Measurements from ENCODE around the gene HDGF.

HDGF gene

DNA sequence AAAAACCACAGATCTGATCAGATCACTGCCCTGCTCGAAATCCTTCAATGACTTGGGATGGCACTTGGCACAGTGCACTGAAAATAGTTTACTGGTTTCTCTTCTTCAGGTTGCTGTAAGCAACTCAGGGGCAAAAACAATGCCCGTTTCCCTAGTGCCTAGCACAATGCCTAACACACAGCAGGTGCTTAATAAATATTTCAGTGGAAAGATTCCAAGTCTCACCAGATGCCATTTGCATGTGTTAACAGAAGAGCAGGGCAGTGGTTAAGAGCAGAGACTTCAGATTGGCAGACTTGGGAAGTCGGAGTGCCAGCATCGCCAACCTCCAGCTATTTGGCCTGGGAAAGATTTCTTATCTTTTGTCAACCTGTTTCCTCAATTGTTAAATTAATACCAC lies 34.1 kb downstream of the HDGF start:
- DNase-seq = no peak

DNA sequence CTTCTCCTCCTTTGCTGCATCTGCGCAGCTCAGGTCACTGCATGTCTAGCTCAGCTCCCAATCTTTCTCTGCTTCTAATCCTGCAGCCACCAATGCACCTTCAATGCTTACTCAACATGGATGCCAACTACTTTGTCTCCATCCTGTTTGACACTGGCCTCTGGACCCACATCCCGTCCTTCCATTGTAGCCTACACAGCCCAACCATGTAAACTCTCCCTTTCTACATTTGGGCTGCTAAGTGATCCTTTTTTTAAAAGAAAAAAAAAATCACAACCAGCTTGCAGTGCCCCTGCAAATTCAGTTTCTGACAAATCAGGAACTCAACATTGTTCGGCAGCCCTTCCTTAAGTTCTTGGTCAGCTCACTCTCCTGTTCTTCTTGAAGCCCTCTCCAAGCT lies 36.6 kb downstream of the HDGF start:
- no peak for DNase-seq

DNA sequence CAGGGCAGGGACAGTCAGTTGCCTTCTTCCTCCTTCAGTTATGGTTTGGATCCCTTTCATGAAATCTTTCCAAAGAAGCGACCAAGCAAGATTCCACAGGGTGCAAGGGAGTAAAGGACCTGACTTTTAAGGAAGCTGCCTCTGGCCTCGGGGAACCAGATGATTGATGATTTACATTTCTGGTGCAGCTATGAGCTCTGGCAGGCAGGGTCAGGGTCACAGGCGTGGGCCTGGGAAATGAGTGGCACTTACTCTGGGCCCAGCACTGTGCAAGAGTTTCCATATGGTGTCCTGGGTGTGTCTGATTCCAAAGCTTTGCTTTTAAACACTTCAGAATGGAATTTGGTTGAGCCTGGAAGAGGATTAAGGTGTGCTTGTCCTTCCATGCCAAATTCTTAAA lies 38.8 kb downstream of the HDGF start:
- no peak for DNase-seq

DNA sequence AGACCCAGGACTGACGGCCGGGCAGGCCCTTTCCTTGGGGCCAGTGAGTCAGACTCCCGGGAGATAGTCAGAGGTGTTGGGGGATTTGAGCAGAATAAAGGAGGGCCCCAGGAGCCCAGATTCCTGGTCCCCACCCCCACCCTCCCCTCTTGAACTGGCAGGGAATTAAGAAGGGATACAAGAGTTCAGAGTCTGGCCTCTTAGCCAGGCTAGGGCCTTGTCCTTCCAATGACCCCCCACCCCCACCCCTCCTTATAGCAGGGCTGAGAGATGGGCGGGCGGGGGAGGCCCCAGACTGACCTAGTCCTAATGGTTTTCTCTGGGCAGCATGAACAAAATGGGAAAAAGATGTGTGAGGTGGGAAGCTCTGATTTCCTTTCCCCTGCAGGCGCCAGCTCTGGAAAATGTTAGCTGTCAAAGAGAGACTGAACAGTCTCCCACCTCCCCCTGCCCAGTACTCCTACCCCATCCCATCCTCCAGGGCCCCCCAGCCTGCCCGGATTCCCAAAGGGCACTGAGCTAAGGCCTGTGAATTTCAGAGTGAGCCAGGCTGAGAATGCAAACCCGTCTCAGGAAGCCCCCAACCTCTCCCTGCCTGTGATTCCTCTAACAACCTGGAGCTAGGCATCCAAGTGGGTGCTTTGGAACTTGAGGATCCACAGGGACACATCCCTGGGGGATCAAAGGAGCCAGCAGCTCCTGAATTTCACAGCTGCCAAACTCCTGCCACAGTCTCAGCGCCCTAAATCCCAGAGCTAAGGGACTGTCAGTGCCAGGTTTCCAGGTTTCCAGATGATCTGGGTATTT lies 40.3 kb downstream of the HDGF start:
- no peak for DNase-seq

DNA sequence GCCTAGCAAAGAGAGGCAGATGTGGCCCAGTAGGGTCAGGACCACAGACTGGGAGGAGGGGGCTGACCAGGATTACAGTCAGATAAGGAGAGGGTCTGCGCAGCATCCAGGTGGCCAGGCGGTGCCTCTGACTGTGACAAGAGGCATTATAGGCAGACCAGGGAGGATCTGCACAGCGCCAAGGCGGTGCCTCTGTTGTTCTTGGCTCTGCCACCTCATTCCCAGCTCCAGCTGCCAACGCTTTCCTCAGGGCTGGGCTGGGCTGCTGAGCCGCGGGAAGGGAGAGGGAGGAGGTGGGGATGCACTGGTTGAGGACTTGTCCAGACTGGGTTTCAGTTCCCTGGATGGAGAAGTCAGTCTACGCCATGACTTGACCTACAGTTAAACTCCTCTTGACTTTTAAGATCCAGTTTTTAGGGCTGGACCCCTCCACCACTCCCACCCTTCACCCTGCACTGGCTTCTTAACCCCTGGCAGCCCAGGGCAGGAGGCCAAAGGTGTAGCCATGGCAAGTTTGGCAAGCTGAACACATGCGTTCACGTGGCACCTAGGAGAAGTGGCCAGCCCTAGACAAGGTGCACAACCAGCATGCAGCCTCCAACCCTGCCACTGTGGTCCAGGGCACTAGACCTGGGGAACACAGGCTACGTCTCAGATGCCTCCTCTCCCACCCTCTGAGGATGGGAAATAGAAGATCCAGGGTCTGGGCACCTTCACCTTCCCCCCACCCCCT lies 41.6 kb downstream of the HDGF start:
- DNase-seq = no peak

DNA sequence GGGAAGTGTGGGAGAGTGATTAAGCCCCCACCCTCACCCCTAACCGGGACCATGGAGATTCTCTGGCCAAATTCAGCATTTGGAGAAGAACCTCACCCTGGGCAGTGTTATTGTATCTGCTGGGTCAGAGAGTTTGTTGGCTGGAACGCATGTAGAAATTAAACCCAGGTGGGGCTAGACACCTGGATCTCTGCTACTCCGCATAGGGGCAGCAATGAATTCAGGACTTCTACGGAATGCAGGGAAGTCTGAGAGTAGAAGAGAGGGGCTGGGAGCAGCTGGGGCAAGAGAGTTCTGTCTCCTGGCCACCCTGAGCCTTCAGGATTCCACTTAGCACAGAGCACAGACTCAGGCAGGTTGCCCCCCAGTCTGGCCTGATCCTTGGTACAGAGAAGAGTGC lies 42.4 kb downstream of the HDGF start:
- no peak for DNase-seq

DNA sequence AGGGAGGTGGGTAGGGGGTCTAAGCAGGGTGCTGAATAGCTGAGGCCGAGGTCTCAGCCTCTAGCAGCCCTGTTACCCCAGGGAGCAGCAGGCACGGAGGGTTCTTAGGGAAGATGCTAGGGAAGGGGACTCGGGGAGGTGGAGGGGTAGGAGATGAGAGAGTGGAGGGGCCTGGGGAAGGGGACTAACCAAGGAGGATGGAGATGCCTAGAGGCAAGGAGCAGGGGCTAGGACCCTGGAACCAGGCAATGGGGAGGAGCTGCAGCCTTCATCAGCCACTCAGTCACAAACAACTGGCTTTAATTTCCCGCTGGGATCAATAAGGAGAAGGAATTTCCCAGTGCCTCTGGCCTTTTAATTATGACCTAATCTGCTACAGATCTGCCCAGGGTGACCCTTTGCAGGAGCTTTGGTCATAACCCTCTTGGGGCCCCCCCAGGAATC lies 43.2 kb downstream of the HDGF start:
- DNase-seq = no peak

DNA sequence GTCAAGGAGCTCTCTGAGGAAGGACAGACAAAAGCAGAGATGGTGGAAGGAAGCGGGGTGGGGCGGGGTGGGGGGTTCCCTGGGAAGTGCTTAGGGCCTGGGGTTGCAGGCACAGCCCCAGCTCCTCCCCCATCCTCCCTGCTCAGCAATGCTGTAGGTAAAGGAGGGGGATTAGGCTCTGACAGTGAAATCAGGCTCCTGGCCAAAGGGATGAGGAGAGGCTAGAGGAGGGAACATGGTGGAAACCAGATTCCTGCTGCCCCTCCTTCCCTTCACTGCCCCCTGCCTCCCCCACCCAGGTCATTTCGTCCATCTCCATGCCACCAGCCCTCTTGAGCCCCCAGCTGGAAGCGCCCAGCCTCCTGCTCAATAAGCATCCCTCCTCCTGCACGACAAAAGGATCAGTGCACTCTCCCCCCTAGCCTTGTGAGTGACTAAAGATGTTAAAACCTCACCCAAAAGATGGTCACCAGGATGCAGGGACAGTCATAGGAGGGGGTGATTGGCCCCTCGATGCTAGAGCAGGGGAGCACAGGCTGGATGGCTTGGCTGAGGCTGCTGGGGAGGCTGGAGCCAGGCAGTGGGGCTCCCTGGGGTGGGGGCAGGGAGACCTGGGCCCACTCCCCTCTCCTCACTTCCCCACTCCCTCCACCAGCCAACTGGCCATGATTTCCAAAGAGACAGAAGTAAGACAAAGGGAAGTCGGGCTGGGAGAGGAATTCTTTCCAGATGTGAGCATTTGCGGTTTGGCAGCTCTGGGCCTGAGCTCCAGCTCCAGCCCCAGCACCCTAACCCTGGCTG lies 43.9 kb downstream of the HDGF start:
- DNase-seq = no peak

DNA sequence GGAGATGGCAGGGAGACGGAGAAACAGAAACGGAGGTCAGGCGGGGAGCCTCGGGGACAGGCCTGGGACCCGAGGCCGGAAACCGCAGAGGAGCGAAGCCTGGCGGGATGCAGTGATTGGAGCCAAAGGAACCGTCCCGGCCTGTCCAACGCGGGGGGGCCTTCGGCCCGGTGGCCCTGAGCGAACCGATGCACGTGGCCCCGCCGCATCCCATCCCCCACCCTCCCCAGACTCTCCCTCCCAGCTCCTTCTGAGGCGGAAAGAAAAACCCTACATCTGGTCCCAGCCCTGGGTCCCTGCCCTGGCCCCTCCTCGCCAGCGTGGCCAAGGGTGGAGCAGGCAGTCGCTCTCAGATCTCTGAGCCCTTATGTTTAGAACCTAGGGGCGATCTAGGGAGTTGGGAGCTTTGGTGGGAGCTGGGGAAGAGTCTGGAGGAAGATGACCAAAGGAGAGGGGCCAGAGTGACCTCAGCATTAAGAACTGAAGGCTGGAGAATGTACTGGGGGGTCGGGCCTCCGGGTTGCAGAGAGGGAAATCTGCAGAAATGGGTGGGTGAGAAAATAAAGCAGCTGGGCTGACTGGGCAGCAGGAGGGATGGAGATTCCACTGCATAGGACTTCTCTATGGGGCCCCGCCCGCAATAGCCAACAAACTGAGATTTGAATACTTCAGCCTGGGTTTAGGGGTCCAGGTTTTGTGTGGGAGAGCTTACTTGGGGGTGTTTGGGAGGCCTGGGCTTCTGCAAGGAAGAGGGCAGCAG lies 44.6 kb downstream of the HDGF start:
- no peak for DNase-seq

DNA sequence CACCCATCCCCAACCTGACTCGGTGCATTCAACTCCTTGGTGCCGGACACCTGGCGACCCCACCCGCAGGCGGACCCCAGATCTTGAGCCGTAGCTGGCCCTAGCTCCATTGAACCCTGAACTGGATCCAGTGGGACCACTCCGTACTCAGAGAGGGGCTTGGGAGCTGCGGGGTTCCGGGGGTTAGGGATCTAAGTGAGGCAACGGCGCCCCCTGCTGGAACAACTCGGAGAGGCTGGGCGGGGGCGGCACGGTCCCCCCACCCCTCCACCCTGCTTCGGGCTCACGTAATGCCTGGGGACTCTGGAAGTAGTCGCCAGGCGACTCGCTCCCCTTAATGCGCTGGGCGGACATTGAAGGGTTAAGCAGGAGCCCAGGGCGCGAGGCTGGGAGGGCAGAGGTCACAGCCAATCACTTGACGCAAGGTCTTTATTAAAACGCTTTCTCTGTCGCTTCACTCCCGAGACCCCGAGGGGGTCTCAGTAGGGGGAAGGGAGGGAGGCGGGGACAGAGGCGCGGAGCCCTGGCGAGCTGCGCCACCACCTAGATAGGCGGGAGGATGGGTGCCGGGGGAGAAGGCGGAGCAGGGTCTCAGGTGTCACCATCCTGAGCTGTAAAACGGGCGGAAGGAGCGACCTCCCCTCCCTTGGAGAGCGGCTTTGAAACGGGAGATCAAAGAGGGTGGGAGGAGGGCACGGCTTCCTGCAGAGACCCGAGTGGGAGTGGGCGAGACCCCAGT lies 45.4 kb downstream of the HDGF start:
- DNase-seq = peak; percentile 37 to 75

DNA sequence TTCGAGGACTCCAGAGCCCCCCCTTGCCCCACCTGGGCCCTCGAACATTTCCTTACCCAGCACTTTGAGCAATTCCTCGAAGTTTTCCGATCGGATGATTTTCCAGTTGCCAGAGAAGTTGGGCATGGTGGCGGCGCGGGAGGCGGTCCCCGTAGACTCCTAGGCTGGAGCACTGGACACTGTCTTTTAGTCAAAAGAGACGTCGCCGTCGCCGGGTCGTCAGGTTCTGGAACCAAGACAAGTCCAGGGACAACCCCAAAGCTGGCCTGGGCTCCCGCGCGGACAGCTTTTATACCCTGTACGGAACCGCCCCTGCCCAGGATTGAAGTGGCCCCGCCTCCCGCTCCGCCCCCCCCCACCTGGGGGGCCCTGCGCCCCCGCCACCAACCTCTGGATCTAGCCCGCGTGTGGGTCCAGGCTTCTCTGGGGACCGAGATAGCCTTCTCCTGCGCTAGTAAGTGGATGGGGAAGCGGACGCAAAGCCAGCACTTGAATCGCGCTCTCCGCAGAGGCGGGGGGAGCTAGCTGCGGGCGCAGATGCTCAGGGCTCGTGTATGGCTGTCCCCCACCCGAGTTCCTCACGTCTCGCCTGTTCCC lies 46.1 kb downstream of the HDGF start, which contains the start of gene CRABP2:
Gene CRABP2 (minus strand): TSS at position 263 of the 597 bp plus-strand sequence. CDS start 137 bp downstream, at position 126.
- DNase-seq = no peak

DNA sequence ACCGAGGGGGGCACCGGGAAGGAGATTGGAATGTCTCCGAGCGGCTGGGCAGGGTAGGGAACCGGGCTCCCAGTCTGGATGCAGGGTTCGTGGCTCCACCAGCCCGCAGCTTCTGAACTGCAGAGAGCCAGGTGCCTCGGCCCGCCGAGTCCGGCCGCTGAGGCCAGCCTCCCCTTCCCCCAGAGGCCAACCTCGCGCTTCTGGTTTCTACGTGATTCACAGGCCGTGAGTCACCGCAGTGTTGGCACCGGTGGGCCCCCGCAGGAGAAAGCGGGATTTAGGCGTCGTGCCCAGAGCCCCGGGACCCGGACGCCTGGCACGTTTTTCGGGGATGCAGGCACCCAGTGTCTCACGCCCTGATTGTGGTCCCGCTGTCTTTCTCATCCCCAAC lies 46.5 kb downstream of the HDGF start:
- peak; percentile 27 to 36 for DNase-seq

DNA sequence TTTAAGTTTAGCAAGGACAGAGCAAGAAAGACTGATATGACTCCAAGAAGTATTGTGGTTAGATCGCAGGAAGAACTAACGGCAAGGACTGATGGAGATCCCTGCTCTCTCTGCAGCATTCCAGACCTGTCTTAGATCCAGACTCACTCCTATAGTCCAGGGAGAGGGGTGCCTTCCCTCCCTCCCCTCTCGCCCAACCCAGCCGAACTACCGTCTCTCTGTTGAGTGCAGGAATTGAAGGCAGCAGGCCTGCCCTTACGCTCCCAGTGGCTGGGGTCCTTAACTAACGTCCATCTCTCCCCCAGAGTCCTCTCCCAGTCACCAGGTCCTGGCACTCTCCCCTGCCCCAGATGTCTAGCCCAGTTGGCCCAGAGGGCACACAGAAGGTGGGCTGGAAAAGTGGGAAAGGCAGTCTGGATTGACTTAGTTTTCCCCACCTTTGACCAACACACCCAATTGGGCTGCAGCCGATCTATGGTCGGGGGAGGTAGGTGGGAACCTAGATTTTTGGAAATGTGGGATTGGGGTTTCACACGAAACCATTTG lies 47.2 kb downstream of the HDGF start:
- DNase-seq = no peak

DNA sequence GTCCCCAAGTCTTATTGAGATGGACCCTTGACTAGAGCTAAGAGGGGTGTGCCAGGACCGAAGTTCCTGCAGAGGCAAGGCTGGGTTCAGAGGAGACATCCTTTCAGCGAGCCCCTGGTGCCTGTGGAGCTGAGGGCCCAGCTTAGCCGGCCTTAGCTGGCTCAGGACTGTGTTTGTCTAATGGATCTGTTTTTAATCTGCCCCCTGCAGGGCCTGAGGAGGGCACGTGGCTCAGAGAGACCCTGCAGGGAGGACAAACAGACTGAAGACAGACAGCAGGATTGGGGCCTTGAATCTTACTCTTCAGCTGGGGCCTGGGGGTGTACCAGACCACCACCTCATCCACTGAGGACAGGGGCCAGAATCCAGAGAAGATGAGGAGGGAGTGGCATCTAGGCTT lies 47.7 kb downstream of the HDGF start:
- no peak for DNase-seq

DNA sequence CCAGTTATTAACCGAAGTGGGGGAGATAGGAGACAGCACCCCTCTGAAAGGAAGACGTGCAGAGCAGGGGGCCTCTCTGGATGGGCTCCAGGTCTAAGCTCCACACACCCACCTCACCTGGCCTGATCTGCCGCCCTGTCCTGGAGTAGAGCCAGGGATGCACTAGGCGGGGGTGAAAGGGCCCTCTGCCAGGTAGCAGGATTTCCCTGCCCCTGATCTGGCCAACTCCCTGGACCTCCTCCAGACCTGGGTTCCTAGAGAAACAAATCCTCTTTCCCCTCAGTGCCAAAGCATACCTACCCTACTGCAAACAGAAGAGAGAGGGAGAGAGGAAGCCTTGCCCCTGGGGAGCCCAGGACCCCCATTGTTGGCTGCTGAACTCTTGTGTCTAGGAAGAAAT lies 48.1 kb downstream of the HDGF start:
- no peak for DNase-seq

DNA sequence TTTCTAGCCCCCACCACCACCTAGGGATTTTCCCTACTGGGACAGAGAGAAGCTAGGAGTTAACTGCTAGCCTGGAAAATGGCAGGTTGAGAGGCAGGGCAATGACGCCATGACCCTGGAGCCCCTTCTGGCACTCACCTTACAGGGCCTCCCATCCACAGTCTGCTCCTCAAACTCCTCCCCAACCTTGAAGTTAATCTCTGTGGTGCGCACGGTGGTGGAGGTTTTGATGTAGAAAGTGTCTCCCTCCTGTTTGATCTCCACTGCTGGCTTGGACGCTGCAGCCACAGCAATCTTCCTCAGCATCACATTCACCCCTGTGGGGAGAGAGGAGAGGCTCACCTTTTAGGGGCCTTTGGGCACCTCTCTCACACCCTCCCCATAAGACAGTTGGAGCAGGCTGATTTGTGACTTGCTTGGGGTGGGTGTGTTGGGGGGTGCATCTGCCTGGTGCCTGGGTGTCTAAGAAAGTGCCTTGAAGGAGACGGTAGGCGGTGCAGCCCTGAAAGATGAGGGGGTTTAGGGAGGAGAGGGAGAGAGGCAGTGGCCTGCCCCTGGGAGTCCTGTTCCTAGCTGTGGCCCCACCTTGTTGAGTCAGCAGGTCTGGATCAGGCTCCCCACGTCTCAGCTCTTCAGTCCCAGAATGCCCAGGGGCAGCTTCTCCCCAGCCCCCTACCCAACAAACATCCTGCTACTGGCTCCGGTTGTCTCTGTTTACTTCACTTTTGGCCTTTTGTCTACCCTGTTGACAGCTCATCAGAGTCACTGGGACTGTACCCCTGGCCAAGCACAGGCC lies 50.5 kb downstream of the HDGF start:
- no peak for DNase-seq

DNA sequence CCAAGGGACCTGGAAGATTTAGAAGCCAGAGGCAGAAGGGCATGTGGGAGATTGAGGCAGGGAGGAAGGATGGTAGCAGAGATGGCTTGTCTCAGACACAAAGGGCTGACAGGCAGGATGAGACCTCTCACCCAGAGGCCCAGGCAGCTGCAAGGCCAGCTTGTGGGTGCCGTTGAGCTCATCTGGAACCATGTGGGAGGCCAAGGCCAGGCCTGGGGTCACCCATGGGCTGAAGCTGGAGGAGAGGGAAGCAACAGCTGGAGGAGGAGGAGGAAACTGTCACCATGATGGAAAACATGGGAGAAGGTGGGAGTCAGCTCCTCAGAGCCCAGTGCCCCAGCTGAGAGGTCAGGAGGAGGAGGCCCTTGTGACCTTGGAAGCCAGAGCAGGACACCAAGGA lies 52.5 kb downstream of the HDGF start:
- peak; percentile 44 to 80 for DNase-seq

DNA sequence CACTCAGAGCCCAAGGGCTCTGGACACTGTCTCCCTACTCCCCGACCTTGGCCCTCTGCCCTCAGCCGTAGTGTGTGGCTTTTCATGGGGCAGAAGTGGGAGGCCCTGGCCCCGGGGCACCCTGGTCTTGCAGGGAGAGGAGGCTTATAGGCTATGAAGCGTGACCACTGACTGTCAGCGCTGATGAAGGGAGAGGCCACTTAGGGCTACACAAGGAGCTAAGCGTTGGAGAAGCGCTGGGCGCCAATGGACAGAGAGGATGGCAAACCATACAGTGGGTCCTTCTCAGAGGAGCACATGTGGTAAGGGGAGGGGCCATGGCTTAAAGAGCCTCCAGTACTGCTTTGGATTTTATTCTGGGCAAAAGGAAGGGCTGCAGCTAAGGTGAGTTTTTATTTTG lies 54.0 kb downstream of the HDGF start:
- no peak for DNase-seq

DNA sequence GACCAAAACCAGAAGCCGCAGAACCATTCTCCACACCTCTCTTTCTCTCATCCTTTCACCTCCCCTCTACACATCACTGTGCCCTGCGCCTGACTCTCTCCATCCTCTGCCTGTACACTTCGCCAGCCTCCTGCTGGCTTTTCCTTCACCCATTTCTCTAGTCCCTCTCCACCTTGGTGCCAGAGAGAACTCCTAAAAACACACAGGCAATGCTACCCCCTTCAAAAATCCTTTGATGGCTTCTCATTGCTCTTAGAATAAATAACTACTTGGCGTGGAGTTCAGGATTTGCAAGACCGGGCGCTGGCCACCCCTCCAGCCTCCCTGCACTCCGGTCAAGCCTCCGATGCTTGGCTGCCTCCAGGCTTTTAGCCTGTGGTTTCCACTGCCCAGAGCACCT lies 54.7 kb downstream of the HDGF start:
- DNase-seq = no peak

DNA sequence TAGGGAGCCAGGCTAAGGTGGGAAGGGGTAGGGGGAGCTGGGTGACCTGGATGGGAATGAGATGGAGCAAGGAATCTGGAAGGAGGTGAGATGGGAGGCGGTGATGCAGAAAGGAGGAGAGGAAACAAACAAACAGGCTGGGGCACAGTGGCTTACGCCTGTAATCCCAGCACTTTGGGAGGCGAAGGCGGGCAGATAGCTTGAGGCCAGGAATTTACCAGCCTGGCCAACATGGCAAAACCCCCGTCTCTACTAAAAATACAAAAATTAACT lies 56.8 kb downstream of the HDGF start:
- no peak for DNase-seq
